GM23248 (cell line): ENCODE measurements around the gene TSPAN16. TPM values are rescaled to one million over a fixed set of nuclear protein-coding genes. Genes with fewer than 3 reads are reported as not detected.

ENCODE experiments used
- DNase-seq: peaks from one replicate; pipeline ENCODE4 v3.0.0-alpha.2; 2015
- H2AFZ ChIP-seq: fragments of 200-600 bp; sonication (generic); 2 replicates; pipeline ENCODE4 v1.6.1; 2016; ENCODE audit warnings: antibody characterized with exemption
- H3F3A ChIP-seq: fragments of 200-600 bp; sonication (generic); 2 replicates; pipeline ENCODE4 v1.6.1; 2016; ENCODE audit warnings: mild to moderate bottlenecking, antibody characterized with exemption, mixed run types; ENCODE audit not compliant: insufficient read depth
- H3K27ac ChIP-seq: fragments of 200-600 bp; sonication (generic); 2 replicates; pipeline ENCODE4 v1.5.1; 2016; ENCODE audit warnings: mild to moderate bottlenecking
- H3K27me3 ChIP-seq: fragments of 200-600 bp; sonication (generic); replicated peaks from 2 replicates; pipeline ENCODE4 v1.6.1; 2016; ENCODE audit warnings: mild to moderate bottlenecking; ENCODE audit not compliant: insufficient read depth
- H3K36me3 ChIP-seq: fragments of 200-600 bp; sonication (generic); 2 replicates; pipeline ENCODE4 v1.6.1; 2016; ENCODE audit warnings: low read depth, mild to moderate bottlenecking
- H3K4me1 ChIP-seq: fragments of 200-600 bp; sonication (generic); 2 replicates; pipeline ENCODE4 v1.6.1; 2016; ENCODE audit warnings: mild to moderate bottlenecking; ENCODE audit not compliant: insufficient read depth
- H3K4me2 ChIP-seq: fragments of 200-600 bp; sonication (generic); one replicate; pipeline ENCODE4 v1.6.1; 2016; ENCODE audit warnings: mild to moderate bottlenecking; ENCODE audit not compliant: unreplicated experiment
- H3K4me3 ChIP-seq: fragments of 200-600 bp; sonication (generic); 2 replicates; pipeline ENCODE4 v1.5.1; 2016; ENCODE audit warnings: mild to moderate bottlenecking
- H3K79me2 ChIP-seq: fragments of 200-600 bp; sonication (generic); 2 replicates; pipeline ENCODE4 v1.6.1; 2016; ENCODE audit warnings: mild to moderate bottlenecking; ENCODE audit not compliant: insufficient read depth
- H3K9ac ChIP-seq: fragments of 200-600 bp; sonication (generic); 2 replicates; pipeline ENCODE4 v1.6.1; 2016; ENCODE audit warnings: mild to moderate bottlenecking
- H3K9me2 ChIP-seq: fragments of 200-600 bp; sonication (generic); 2 replicates; pipeline ENCODE4 v1.6.1; 2016; ENCODE audit warnings: mixed run types, mild to moderate bottlenecking, moderate library complexity; ENCODE audit not compliant: insufficient read depth
- H3K9me3 ChIP-seq: fragments of 200-600 bp; sonication (generic); one replicate; pipeline ENCODE4 v1.6.1; 2017; ENCODE audit warnings: low read depth
- H4K20me1 ChIP-seq: fragments of 200-600 bp; sonication (generic); 2 replicates; pipeline ENCODE4 v1.6.0; 2016; ENCODE audit not compliant: insufficient read depth
- EZH2 ChIP-seq: fragments of 200-600 bp; sonication (generic); IDR thresholded peaks from 2 replicates; pipeline ENCODE4 v1.6.1; 2018; ENCODE audit warnings: antibody characterized with exemption, mild to moderate bottlenecking; ENCODE audit not compliant: insufficient read depth, poor library complexity, severe bottlenecking
- EZH2phosphoT487 ChIP-seq: fragments of 200-600 bp; sonication (generic); IDR thresholded peaks from 2 replicates; pipeline ENCODE4 v1.6.1; 2018; ENCODE audit warnings: antibody characterized with exemption, moderate library complexity, mild to moderate bottlenecking, low read depth; ENCODE audit not compliant: insufficient read depth
- WGBS, 2 experiments: methylation state at CpG; one replicate each; pipeline ENCODE4 v1.1.6; 2015 to 2017; ENCODE audit warnings: low lambda C conversion rate in 2 of 2, low coverage in 1 of 2; ENCODE audit errors: missing lambda C conversion rate in 2 of 2; 5-methylcytosine and 5-hydroxymethylcytosine counted together
- in situ Hi-C: fragments of 300-500 bp; cut with MboI; formaldehyde crosslinking; loops from 2 replicates; pipeline ENCODE4 v1.15.0; 2020
- polyA plus RNA-seq: library from polyadenylated mRNA; unstranded; fragments of >200 nt; fragmentation: Nextera tagmentation; extraction: Ambion mirVana; gene quantifications from 2 replicates; pipeline ENCODE4 v1.2.1, GENCODE V29; 2016
- total RNA-seq: library from RNA; depleted of rRNA; stranded (reverse); fragments of >200 nt; shearing (Covaris generic); gene quantifications from 2 replicates; pipeline ENCODE4 v1.2.3, GENCODE V29; 2014

TSPAN16 gene
- total and polyA plus RNA-seq, 2 experiments from 2014 or later, result not detected

DNA sequence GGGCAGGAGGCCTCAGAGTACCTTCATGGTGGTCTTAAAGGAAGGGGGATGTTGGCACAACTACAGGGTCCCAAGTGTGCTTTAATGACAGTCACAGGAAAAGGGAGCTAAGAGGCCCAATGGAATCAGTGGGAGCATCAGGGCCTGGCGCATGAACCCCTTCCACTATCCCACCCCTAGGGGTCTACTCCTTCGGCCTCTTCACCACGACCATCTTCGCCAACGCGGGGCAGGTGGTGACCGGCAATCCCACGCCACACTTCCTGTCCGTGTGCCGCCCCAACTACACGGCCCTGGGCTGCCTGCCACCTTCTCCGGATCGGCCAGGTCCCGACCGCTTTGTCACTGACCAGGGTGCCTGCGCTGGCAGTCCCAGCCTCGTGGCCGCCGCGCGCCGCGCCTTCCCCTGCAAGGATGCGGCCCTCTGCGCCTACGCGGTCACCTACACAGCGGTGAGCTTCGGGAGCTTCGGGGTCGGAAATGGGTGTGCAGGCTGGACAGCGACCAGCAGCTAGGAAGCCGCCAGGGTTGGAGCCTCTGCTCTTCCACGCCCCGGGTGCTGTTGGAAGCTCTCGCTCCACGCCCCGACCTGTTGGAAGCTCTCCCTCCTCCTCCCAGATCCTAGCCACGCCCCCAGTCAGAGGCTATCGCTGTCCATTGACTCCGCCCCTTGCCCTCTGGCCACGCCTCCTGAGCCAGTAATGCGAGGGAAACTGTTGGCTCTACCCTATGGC, 65.2 kb downstream of the TSPAN16 start:
- Histone ChIP-seq H3K9me3 (no peaks in the 10 kb centered on the region), H3K4me1 (0 out of 2 replicates have a peak, but pooled peaks cover 3% of the 10 kb centered on the region), H4K20me1 (no peaks in the 10 kb centered on the region), H2AFZ (no peak overlapping the region), H3K79me2 (peaks cover 9% of the 10 kb centered on the region), H3K9me2 (no peaks in the 10 kb centered on the region), H3K27me3 (no peaks in the 10 kb centered on the region), H3K27ac (no peak overlapping the region), H3K4me3 (no peak overlapping the region), H3K9ac (no peak overlapping the region), H3K36me3 (no peaks in the 10 kb centered on the region), H3K4me2 (no peak overlapping the region), H3F3A (no peaks in the 10 kb centered on the region)
- no peak for DNase-seq
- in situ Hi-C loops, result no loop called here
- TF ChIP-seq EZH2phosphoT487 (no peak), EZH2 (no peak)
- WGBS, 2 experiments, result 81 to 85% methylated on average over 34 to 43 of the region's 43 CpGs

- no peaks in the 10 kb centered on the region for H3K9me3 ChIP-seq
- WGBS, 2 experiments, result 93 to 94% methylated on average over 35 of the region's 35 CpGs
- H3K4me2 ChIP-seq, result no peak overlapping the region
- H4K20me1 ChIP-seq, result no peaks in the 10 kb centered on the region
- no peaks in the 10 kb centered on the region for H3K4me1 ChIP-seq
- DNase-seq, result no peak
- 0 out of 2 replicates have a peak, but pooled peaks cover under 1% of the 10 kb centered on the region for H3K79me2 ChIP-seq
- no peaks in the 10 kb centered on the region for H3K36me3 ChIP-seq
- no peak for TF ChIP-seq EZH2
- TF ChIP-seq EZH2phosphoT487, result no peak
- H3K27me3 ChIP-seq, result no peaks in the 10 kb centered on the region
- H2AFZ ChIP-seq, result no peak overlapping the region
- no peaks in the 10 kb centered on the region for H3F3A ChIP-seq
- no peak overlapping the region for H3K27ac ChIP-seq
- no peak overlapping the region for H3K4me3 ChIP-seq
- in situ Hi-C loops, result no loop called here
- no peaks in the 10 kb centered on the region for H3K9me2 ChIP-seq
- H3K9ac ChIP-seq, result no peak overlapping the region
Observed at GRCh38 chr19:11361771-11362731, 66.1 kb downstream of the TSPAN16 start.

GRCh38 chr19:11363881-11364280, 67.9 kb downstream of the TSPAN16 start:
- H3K4me2 ChIP-seq, result no peak overlapping the region
- no peak overlapping the region for H3K27ac ChIP-seq
- H3K9me3 ChIP-seq, result no peaks in the 10 kb centered on the region
- H3K9me2 ChIP-seq, result no peaks in the 10 kb centered on the region
- H3K27me3 ChIP-seq, result no peaks in the 10 kb centered on the region
- H4K20me1 ChIP-seq, result no peaks in the 10 kb centered on the region
- no peak overlapping the region for H3K9ac ChIP-seq
- in situ Hi-C loops, result no loop called here
- H3F3A ChIP-seq, result no peaks in the 10 kb centered on the region
- DNase-seq, result no peak
- WGBS, 2 experiments, result 91 to 94% methylated on average over 10 of the region's 10 CpGs
- no peak overlapping the region for H3K4me3 ChIP-seq
- no peak overlapping the region for H2AFZ ChIP-seq
- H3K4me1 ChIP-seq, result no peaks in the 10 kb centered on the region
- no peaks in the 10 kb centered on the region for H3K36me3 ChIP-seq
- TF ChIP-seq EZH2, result no peak
- no peak for TF ChIP-seq EZH2phosphoT487
- no peaks in the 10 kb centered on the region for H3K79me2 ChIP-seq

GRCh38 chr19:11364296-11364904, 68.4 kb downstream of the TSPAN16 start:
- H4K20me1 ChIP-seq, result no peaks in the 10 kb centered on the region
- no peak overlapping the region for H3K27ac ChIP-seq
- H2AFZ ChIP-seq, result no peak overlapping the region
- no peaks in the 10 kb centered on the region for H3K27me3 ChIP-seq
- no peaks in the 10 kb centered on the region for H3F3A ChIP-seq
- TF ChIP-seq EZH2, result no peak
- WGBS, 2 experiments, result 87 to 92% methylated on average over 20 to 28 of the region's 28 CpGs
- H3K9ac ChIP-seq, result no peak overlapping the region
- H3K9me3 ChIP-seq, result no peaks in the 10 kb centered on the region
- no peaks in the 10 kb centered on the region for H3K4me1 ChIP-seq
- H3K9me2 ChIP-seq, result no peaks in the 10 kb centered on the region
- no peak overlapping the region for H3K4me2 ChIP-seq
- no peak for DNase-seq
- no peaks in the 10 kb centered on the region for H3K36me3 ChIP-seq
- no peaks in the 10 kb centered on the region for H3K79me2 ChIP-seq
- no peak overlapping the region for H3K4me3 ChIP-seq
- in situ Hi-C loops, result no loop called here
